GM12878 (cell line): ENCODE measurements around the gene TDRD12. TPM values are rescaled to one million over a fixed set of nuclear protein-coding genes. Genes with fewer than 3 reads are reported as not detected.

ENCODE experiments used
- ATAC-seq: fragments of 200-7000 bp; cut with Tn5 transposase; 3 replicates; pipeline ENCODE4 v1.9.1; 2020; ENCODE audit warnings: mild to moderate bottlenecking, moderate library complexity
- BruUV-seq: library from RNA; stranded (reverse); fragments of 400-500 nt; replicated peaks from 2 replicates; lab custom pipeline; 2021; lab: Mats Ljungman, UMichigan
- CTCF ChIA-PET: fragments of 300-600 bp; sonication (Branson Sonifier 250); formaldehyde crosslinking; extraction: SDS; loops from one replicate; lab custom pipeline; 2021; ENCODE audit warnings: inconsistent platforms; lab: Yijun Ruan, JAX
- POLR2A ChIA-PET: fragments of 350-600 bp; formaldehyde crosslinking; extraction: SDS; loops from one replicate; lab custom pipeline; 2021; ENCODE audit warnings: inconsistent platforms; lab: Charles Lee
- RAD21 ChIA-PET: fragments of 300-600 bp; sonication (Branson Sonifier 250); formaldehyde crosslinking; loops from one replicate; lab custom pipeline; 2023; ENCODE audit warnings: antibody characterized with exemption; ENCODE audit not compliant: unreplicated experiment; lab: Charles Lee
- SMC1A ChIA-PET: fragments of 300-600 bp; sonication (Branson Sonifier 250); formaldehyde crosslinking; loops from one replicate; lab custom pipeline; 2023; ENCODE audit not compliant: unreplicated experiment, uncharacterized antibody; lab: Charles Lee
- DNase-seq: peaks from one replicate; pipeline ENCODE4 v3.0.0-alpha.2; 2011; ENCODE audit warnings: low read depth, low spot score
- FAIRE-seq: peaks from 3 replicates; lab custom pipeline; 2011; peaks lifted over from hg19 to GRCh38; lab: Jason Lieb, UNC
- H2AFZ ChIP-seq: 2 replicates; pipeline ENCODE4 v1.6.0; 2011; ENCODE audit warnings: low read depth, low read length, control low read depth; ENCODE audit not compliant: control insufficient read depth
- H3K27ac ChIP-seq: 2 replicates; pipeline ENCODE4 v1.5.1; 2011; ENCODE audit warnings: control low read depth; ENCODE audit not compliant: control insufficient read depth, insufficient read depth
- H3K27me3 ChIP-seq, 2 experiments: replicated peaks in 1 of 2; 2 replicates each; pipeline versions ENCODE4 v1.6.0 to v1.6.1; 2011; ENCODE audit warnings: low read length in 1 of 2; ENCODE audit not compliant: control insufficient read depth in 2 of 2, insufficient read depth in 2 of 2
- H3K36me3 ChIP-seq, 2 experiments: 2 replicates each; pipeline ENCODE4 v1.5.1; 2011; ENCODE audit warnings: low read length in 1 of 2; ENCODE audit not compliant: control insufficient read depth in 2 of 2, insufficient read depth in 2 of 2
- H3K4me1 ChIP-seq: 2 replicates; pipeline ENCODE4 v1.6.1; 2011; ENCODE audit warnings: mild to moderate bottlenecking, low read length, moderate library complexity, mixed read lengths; ENCODE audit not compliant: control insufficient read depth, insufficient read depth
- H3K4me2 ChIP-seq: 2 replicates; pipeline ENCODE4 v1.6.0; 2011; ENCODE audit warnings: control low read depth; ENCODE audit not compliant: control insufficient read depth, insufficient read depth
- H3K4me3 ChIP-seq: fragments of 200-600 bp; sonication (generic); 2 replicates; pipeline ENCODE4 v1.5.1; 2016
- H3K79me2 ChIP-seq: 2 replicates; pipeline ENCODE4 v1.6.0; 2011; ENCODE audit warnings: low read length; ENCODE audit not compliant: control insufficient read depth, insufficient read depth
- H3K9ac ChIP-seq: 2 replicates; pipeline ENCODE4 v1.8.0; 2011; ENCODE audit warnings: low read length, control low read depth, mixed read lengths; ENCODE audit not compliant: control insufficient read depth, insufficient read depth
- H3K9me3 ChIP-seq: replicated peaks from 3 replicates; pipeline ENCODE4 v1.5.1; 2011; ENCODE audit warnings: mild to moderate bottlenecking, low read length; ENCODE audit not compliant: control insufficient read depth, insufficient read depth
- H4K20me1 ChIP-seq: 2 replicates; pipeline ENCODE4 v1.6.0; 2011; ENCODE audit not compliant: control insufficient read depth, insufficient read depth
- BMI1 ChIP-seq: fragments of 450-650 bp; IDR thresholded peaks from 2 replicates; pipeline ENCODE4 v1.6.1; 2016; ENCODE audit warnings: mild to moderate bottlenecking, moderate library complexity, borderline replicate concordance
- CBX3 ChIP-seq: fragments of 200-600 bp; sonication (generic); IDR thresholded peaks from 2 replicates; pipeline ENCODE4 v1.6.1; 2016; ENCODE audit warnings: low read depth, borderline replicate concordance
- CHD4 ChIP-seq: fragments of 200-600 bp; sonication (generic); IDR thresholded peaks from 2 replicates; pipeline ENCODE4 v1.6.1; 2016; ENCODE audit warnings: mild to moderate bottlenecking
- DPF2 ChIP-seq: fragments of 450-650 bp; IDR thresholded peaks from 2 replicates; pipeline ENCODE4 v1.6.1; 2017; ENCODE audit warnings: mild to moderate bottlenecking
- ESRRA ChIP-seq: IDR thresholded peaks from 2 replicates; pipeline ENCODE4 v1.6.1; 2012; ENCODE audit warnings: mild to moderate bottlenecking, low read length, improper control_type of control experiment
- KAT2A ChIP-seq: conservative IDR thresholded peaks from 2 replicates; pipeline ENCODE4 v1.6.1; 2011; ENCODE audit warnings: low read depth, low read length; ENCODE audit not compliant: control insufficient read depth
- PML ChIP-seq: IDR thresholded peaks from 2 replicates; pipeline ENCODE4 v1.6.1; 2012; ENCODE audit warnings: low read length, inconsistent platforms
- POU2F2 ChIP-seq: IDR thresholded peaks from 3 replicates; pipeline ENCODE4 v1.6.1; 2011; ENCODE audit warnings: low read depth, mild to moderate bottlenecking, low read length, borderline replicate concordance
- SPI1 ChIP-seq: IDR thresholded peaks from 2 replicates; pipeline ENCODE4 v1.6.1; 2011; ENCODE audit warnings: low read depth, mild to moderate bottlenecking, low read length, moderate library complexity, borderline replicate concordance; ENCODE audit not compliant: insufficient read depth
- SUPT20H ChIP-seq: IDR thresholded peaks from 2 replicates; pipeline ENCODE4 v1.6.1; 2011; ENCODE audit warnings: low read depth, mild to moderate bottlenecking, low read length, moderate library complexity, borderline replicate concordance; ENCODE audit not compliant: control insufficient read depth
- ZBTB11 ChIP-seq: fragments of 450-650 bp; formaldehyde crosslinking; IDR thresholded peaks from 2 replicates; pipeline ENCODE4 v1.5.0; 2022; ENCODE audit warnings: mild to moderate bottlenecking, missing genetic modification characterization
- ZNF207 ChIP-seq: fragments of 450-650 bp; IDR thresholded peaks from 2 replicates; pipeline ENCODE4 v1.6.1; 2014; ENCODE audit warnings: antibody characterized with exemption, mild to moderate bottlenecking, borderline replicate concordance
- ZNF274 ChIP-seq: IDR thresholded peaks from one replicate; pipeline ENCODE4 v1.8.0; 2011; ENCODE audit not compliant: insufficient read length, insufficient read depth
- WGBS: methylation state at CpG from one replicate; pipeline ENCODE4 v1.1.6; 2016; ENCODE audit warnings: low lambda C conversion rate; ENCODE audit not compliant: insufficient replicate concordance, insufficient coverage; ENCODE audit errors: missing lambda C conversion rate; 5-methylcytosine and 5-hydroxymethylcytosine counted together
- in situ Hi-C: fragments of 300-500 bp; cut with MboI; formaldehyde crosslinking; loops from 9 replicates; pipeline ENCODE4 v1.14.3; 2018; ENCODE audit warnings: mixed read lengths
- intact Hi-C: fragments of 100-400 bp; cut with micrococcal nuclease; formaldehyde crosslinking; loops from one replicate; pipeline ENCODE4 v1.14.2; 2022; ENCODE audit not compliant: unreplicated experiment
- polyA plus RNA-seq, 11 experiments: library from polyadenylated mRNA; depleted of rRNA in 4 of 11; unstranded in 6 of 11; stranded (reverse) in 5 of 11; fragments of >200 nt; fragmentation: Nextera tagmentation in 4 of 11; fragmentation: Illumina TruSeq in 1 of 11; extraction: Ambion mirVana in 4 of 11; extraction: Trizol in 1 of 11; gene quantifications; 1 replicate in 1 of 11; 2 replicates in 10 of 11; pipeline versions ENCODE4 v1.2.1 to v1.2.3, GENCODE V29; 2011 to 2016; ENCODE audit warnings: inconsistent platforms in 2 of 11, missing spikeins in 2 of 11, low read depth in 1 of 11
- total RNA-seq, 4 experiments: library from RNA; depleted of rRNA in 3 of 4; stranded (reverse); fragments of >200 nt in 3 of 4; fragmentation: Illumina TruSeq in 1 of 4; extraction: Trizol in 1 of 4; gene quantifications; 2 replicates each; pipeline versions ENCODE4 v1.2.1 to v1.2.3, GENCODE V29; 2013 to 2021
- TF ChIP-seq, protein P1 (sequence below): fragments of 450-650 bp; IDR thresholded peaks from 2 replicates; pipeline ENCODE4 v1.6.1; 2017; ENCODE audit warnings: borderline replicate concordance
- TF ChIP-seq, protein P2 (sequence below): IDR thresholded peaks from 2 replicates; pipeline ENCODE4 v1.6.1; 2011; ENCODE audit warnings: borderline replicate concordance, low read depth, mild to moderate bottlenecking, moderate library complexity, low read length; ENCODE audit not compliant: insufficient read depth, poor library complexity, severe bottlenecking
- TF ChIP-seq, protein P3 (sequence below): IDR thresholded peaks from 2 replicates; pipeline ENCODE4 v1.6.1; 2011; ENCODE audit warnings: low read depth, low read length, improper control_type of control experiment, borderline replicate concordance

Gene TDRD12
- total and polyA plus RNA-seq, 10 of the 15 experiments (the other 5 are each of a cell fraction or from before 2014, with no cell fraction given), result 0.08 to 0.15 TPM; not detected in 8

DNA sequence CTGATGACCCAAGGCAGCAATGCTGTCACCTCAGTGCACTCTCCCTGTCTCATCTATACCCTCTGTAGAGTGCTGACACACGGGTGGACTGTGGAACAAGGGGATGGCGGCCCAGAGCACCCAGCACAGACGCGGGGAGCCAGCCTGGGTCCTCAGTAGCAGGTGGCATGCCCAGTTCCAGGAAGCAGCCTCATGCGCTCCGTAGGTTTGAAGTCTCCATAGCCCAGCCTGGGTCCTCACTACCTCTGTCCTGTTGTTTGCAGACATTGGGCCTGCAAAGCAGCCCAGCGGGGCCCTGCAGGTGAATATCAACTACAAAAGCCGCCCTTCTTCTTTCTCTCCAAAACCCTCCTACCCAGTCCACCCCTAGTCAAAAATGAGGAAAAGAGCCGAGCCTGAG is 155.0 kb downstream of the TDRD12 start:
- ChIA-PET SMC1A (no interaction called here), POLR2A (no interaction called here), CTCF (no interaction called here), RAD21 (no interaction called here)
- Histone ChIP-seq H3K4me2 (no peak overlapping the region), H3K9me3 (no peaks in the 10 kb centered on the region), H3K27me3 (no peaks in the 10 kb centered on the region), H3K79me2 (no peaks in the 10 kb centered on the region), H3K9ac (no peak overlapping the region), H3K4me3 (no peak overlapping the region), H3K4me1 (no peaks in the 10 kb centered on the region), H3K27ac (no peak overlapping the region), H2AFZ (no peak overlapping the region), H4K20me1 (no peaks in the 10 kb centered on the region), H3K36me3 (no peaks in the 10 kb centered on the region)
- FAIRE-seq (no peak), DNase-seq (no peak), ATAC-seq (no peak)
- BruUV-seq, result no TSS peak
- in situ Hi-C loops (no loop called here), intact Hi-C loops (no loop called here)
- 67% methylated on average over 9 of the region's 9 CpGs for WGBS
- TF ChIP-seq CHD4 (no peak), CBX3 (no peak), POU2F2 (no peak), ZNF274 (no peak), ZBTB11 (CRISPR knock-in tag) (no peak), KAT2A (no peak), SUPT20H (no peak), DPF2 (no peak), ZNF207 (no peak), SPI1 (no peak), BMI1 (no peak), PML (no peak), ESRRA (no peak)
- TF ChIP-seq, protein P1, sequence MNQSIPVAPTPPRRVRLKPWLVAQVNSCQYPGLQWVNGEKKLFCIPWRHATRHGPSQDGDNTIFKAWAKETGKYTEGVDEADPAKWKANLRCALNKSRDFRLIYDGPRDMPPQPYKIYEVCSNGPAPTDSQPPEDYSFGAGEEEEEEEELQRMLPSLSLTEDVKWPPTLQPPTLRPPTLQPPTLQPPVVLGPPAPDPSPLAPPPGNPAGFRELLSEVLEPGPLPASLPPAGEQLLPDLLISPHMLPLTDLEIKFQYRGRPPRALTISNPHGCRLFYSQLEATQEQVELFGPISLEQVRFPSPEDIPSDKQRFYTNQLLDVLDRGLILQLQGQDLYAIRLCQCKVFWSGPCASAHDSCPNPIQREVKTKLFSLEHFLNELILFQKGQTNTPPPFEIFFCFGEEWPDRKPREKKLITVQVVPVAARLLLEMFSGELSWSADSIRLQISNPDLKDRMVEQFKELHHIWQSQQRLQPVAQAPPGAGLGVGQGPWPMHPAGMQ, result no peak
- TF ChIP-seq, protein P2, sequence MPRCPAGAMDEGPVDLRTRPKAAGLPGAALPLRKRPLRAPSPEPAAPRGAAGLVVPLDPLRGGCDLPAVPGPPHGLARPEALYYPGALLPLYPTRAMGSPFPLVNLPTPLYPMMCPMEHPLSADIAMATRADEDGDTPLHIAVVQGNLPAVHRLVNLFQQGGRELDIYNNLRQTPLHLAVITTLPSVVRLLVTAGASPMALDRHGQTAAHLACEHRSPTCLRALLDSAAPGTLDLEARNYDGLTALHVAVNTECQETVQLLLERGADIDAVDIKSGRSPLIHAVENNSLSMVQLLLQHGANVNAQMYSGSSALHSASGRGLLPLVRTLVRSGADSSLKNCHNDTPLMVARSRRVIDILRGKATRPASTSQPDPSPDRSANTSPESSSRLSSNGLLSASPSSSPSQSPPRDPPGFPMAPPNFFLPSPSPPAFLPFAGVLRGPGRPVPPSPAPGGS, result no peak
- TF ChIP-seq, protein P3, sequence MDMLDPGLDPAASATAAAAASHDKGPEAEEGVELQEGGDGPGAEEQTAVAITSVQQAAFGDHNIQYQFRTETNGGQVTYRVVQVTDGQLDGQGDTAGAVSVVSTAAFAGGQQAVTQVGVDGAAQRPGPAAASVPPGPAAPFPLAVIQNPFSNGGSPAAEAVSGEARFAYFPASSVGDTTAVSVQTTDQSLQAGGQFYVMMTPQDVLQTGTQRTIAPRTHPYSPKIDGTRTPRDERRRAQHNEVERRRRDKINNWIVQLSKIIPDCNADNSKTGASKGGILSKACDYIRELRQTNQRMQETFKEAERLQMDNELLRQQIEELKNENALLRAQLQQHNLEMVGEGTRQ, result no peak
